Amniotic epithelial cell (primary cell): ENCODE measurements around the gene PLXNC1.

Experiments
- DNase-seq: peaks from one replicate; pipeline ENCODE4 v3.0.0-alpha.2; 2010; ENCODE audit warnings: low read depth

The PLXNC1 gene

DNA sequence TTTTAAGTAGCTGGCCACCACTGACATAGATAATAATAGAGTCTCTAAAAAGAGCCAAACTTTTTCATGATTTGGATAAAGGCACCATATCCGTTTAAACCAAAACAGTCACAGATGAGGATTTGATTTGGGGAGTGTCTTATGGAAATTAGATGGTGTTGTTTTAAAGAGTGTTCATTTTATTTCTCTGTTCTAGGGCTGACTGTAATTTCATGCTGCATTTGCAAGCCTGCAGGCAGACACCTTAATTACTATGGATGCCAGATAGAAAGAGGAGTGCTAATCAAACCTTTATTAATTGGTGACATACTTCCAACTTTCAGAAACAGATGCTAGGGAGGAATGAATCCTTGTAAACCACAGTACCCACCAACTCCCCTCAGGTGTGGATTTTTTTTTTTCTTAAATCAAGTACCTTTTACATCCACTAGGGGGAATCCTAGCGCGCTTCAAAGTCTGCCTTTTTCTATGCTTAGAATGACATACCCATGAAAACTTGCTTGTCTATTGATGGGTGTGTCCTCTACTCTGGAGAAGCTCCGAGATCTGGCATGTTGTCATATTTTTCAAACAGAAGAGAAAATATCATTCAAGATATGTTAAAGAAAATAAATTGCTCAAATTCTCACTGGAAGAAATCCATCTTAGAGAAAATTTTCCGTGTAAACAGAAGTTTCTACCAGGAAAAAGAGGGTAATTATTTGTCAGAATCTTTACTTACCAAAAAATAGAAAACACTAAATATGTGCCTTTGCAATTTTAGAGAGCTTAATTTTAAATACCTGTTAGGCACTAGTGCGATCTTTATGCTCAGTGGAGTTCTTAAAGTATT, 14.2 kb upstream of the PLXNC1 start:
- DNase-seq = peak; percentile 64

DNA sequence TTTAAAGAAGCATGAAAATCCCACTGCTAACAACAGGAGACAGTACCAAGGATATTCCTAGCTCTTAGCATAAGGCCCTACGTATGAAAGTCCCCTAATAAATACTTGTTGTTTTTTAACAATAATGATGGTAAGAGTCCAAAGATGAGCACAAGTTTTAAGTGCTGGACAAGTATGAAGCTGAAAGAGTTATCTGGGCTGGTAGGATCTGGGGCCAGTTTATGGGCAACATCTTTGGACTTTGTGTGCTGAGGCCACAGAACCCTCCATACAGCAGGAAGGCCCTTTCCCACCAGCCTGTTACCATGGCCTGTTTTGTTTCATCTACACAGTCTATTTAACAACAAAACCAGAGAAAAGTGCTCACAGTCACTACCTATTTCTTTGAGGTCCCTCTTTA, 12.5 kb upstream of the PLXNC1 start:
- DNase-seq = no peak

- no peak for DNase-seq
Observed at GRCh38 chr12:94139816-94140215, 8.6 kb upstream of the PLXNC1 start.

GRCh38 chr12:94140556-94140955, 7.8 kb upstream of the PLXNC1 start:
- peak; percentile 22 for DNase-seq

DNA sequence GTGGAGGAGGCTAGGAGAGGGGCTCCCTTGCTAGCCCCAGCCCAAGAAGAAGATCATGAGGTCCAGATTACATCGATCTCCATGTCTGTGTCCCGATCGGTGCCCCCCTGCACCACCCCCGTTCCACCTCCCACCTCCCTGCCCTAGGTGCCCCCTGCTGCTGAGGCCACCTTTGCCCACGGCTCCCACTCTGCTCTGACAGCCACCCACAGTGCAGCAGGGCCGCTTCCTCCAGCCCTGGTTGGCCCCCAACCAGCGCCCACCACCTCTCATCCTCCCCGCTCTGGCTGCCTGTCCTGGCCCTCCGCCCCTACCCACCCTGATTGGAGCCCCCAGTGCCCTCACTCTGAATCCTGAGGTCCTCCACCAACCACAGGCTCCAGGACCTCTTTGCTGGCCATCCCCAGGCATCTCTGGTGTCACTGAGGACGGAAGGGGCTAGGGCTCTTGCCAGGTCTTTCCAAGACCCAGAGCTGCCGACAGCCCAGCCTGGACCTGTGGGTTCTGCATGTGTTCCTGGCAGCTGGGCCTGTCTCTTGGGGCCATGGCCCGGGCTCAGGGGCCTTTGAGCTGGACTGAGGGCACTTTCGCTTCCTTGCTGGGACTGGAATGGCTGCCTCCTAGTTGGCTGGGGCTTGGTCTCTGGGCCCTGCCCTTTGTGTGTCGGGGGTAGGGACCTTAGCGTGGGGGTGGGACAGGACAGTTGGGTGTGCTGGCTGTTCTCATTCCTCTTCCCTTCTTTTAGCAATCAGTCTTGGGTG, 7.2 kb upstream of the PLXNC1 start:
- no peak for DNase-seq

- DNase-seq = no peak
Observed at GRCh38 chr12:94141892-94142291, 6.5 kb upstream of the PLXNC1 start.

- peak; percentile 14 for DNase-seq
Observed at GRCh38 chr12:94143438-94143837, 4.9 kb upstream of the PLXNC1 start.

DNA sequence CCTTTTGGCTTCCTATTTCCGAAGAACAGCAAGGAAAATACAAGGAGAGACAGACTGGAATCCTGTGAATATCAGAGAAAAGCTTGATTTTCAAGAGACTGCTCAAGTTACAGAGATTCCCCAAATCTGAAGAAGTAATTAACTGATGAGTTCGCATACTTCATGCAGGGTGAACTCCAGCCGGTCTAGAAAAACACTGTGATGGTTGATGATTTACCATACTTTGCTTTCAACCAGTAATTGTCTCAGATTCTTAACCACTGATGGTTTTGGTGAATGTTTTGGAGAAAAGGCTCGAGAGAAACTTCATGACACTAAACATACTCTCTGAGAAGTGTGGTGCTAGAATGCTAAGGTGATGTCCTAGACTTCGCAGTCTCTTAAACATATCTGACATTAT, 4.4 kb upstream of the PLXNC1 start:
- DNase-seq = no peak

- no peak for DNase-seq
Observed at GRCh38 chr12:94144781-94145180, 3.6 kb upstream of the PLXNC1 start.

- DNase-seq = peak; percentile 37
Observed at GRCh38 chr12:94145191-94145983, 3.0 kb upstream of the PLXNC1 start.

- DNase-seq = no peak
Observed at GRCh38 chr12:94146166-94146936, 2.0 kb upstream of the PLXNC1 start.

DNA sequence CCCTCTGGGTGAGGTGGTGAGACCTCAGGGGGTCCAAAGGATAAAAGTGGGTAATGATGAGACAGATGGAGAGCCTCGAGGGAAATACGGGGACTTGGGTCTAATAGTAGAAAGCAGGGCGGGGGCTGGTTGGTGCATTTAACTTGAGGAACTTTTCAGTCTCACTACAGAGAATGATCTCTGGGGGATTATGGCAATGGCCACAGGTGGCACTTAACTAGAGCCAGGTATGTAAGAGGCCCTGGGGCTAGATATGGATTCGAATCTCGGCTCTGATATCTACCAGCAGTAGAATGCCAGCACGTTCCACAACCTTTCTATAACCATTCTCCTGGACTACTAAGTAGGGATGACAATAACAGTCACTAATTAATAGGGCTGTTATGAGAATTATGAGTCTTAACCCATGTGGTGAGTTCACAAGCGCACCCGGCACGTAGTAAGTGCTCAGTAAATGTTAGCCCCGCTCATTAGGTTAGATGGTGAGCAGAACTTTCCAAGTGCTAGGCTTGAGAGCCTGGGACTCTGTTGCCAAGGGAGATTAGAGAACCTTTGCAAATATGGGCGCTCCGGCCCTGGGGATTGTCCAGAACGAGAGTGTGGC, 888 bp upstream of the PLXNC1 start:
- DNase-seq = no peak

- DNase-seq = no peak
Observed at GRCh38 chr12:94148739-94149118, 352 bp downstream of the PLXNC1 start.

GRCh38 chr12:94149119-94149780, 873 bp downstream of the PLXNC1 start:
- no peak for DNase-seq

DNA sequence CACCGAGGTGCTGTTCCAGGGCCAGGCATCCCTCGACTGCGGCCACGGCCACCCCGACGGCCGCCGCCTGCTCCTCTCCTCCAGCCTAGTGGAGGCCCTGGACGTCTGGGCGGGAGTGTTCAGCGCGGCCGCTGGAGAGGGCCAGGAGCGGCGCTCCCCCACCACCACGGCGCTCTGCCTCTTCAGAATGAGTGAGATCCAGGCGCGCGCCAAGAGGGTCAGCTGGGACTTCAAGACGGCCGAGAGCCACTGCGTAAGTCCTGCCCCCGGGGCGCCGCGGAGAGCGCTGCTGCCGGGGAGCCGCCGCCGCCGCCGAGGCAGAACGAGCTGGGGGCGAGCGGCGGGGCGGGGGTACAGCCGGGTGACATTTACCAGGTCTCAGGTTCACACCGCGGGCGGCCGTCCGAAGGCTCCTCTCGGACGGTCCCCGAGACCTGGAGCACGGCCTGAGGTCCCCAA, 1.4 kb downstream of the PLXNC1 start:
- DNase-seq = no peak

GRCh38 chr12:94150240-94151121, 2.1 kb downstream of the PLXNC1 start:
- DNase-seq = no peak

- no peak for DNase-seq
Observed at GRCh38 chr12:94151582-94151981, 3.2 kb downstream of the PLXNC1 start.

- peak; percentile 81 for DNase-seq
Observed at GRCh38 chr12:94152292-94153078, 4.1 kb downstream of the PLXNC1 start.

- DNase-seq = no peak
Observed at GRCh38 chr12:94157181-94157580, 8.8 kb downstream of the PLXNC1 start.
